ENCODE results near the gene CDCA3. TPM values are rescaled to one million over a fixed set of nuclear protein-coding genes. Genes with fewer than 3 reads are reported as not detected.

Gene CDCA3
- total and polyA plus RNA-seq, 2 of the 13 experiments (the other 11 are each of a cell fraction or from before 2014, with no cell fraction given), result 32.7 to 56.5 TPM

GRCh38 chr12:6899837-6900519, 48.9 kb upstream of the CDCA3 start:
- no peaks in the 10 kb centered on the region for H3K27me3 ChIP-seq (ENCODE audit: control insufficient read depth in 1 of 2, insufficient read depth in 2 of 2, low read length in 2 of 2)
- DNase-seq (ENCODE audit: low spot score) (peak; percentile 78), ATAC-seq (peak; percentile 70), FAIRE-seq (peak; percentile 68)
- peak overlapping the region; percentile 40 for H3K4me2 ChIP-seq (ENCODE audit: low read depth, low read length)
- peak overlapping the region in 1 of 3 experiments; percentile 1; a peak in 1 of 6 replicates for H3K4me3 ChIP-seq (replicated peaks in 1 of 3; ENCODE audit: insufficient read depth in 1 of 3, low read depth in 2 of 3, low read length in 3 of 3)
- no peaks in the 10 kb centered on the region for H4K20me1 ChIP-seq (ENCODE audit: insufficient read depth, low read length)
- no peaks in the 10 kb centered on the region for H3K36me3 ChIP-seq (replicated peaks in 1 of 2; ENCODE audit: control insufficient read depth in 1 of 2, insufficient read depth in 2 of 2, low read length in 2 of 2)
- intact Hi-C loops (cut with micrococcal nuclease; ENCODE audit: unreplicated experiment), result no loop called here
- peaks cover 58% of the 10 kb centered on the region for H3K4me1 ChIP-seq (ENCODE audit: insufficient read depth, low read length)
- ChIA-PET CTCF (ENCODE audit: low intra/inter-chr PET ratio, low total read pairs) (no interaction called here), POLR2A (interaction anchor here (1.1 to 3.1 kb wide), 5 partner anchors 8 to 44 kb away, joined by 3 to 12 read pairs (median 9); partner anchors contain the start of genes C12orf57, RNU7-1 and TPI1)
- WGBS (ENCODE audit: low lambda C conversion rate), result 28% methylated on average over 10 of the region's 10 CpGs
- H3K9ac ChIP-seq (ENCODE audit: insufficient read depth, low read depth, low read length), result peak overlapping the region; percentile 62
- peak overlapping the region; percentile 69 for H3K27ac ChIP-seq (ENCODE audit: extremely low read length, insufficient read depth, low read length)
- in situ Hi-C loops (cut with HindIII; ENCODE audit: extremely low pct_ligation_motif_present, low pct_unique_long_range_greater_than_20kb), result no loop called here
- no peaks in the 10 kb centered on the region for H3K9me3 ChIP-seq (ENCODE audit: low read length)
- no peak overlapping the region for H2AFZ ChIP-seq (ENCODE audit: low read length)
- H3K79me2 ChIP-seq (ENCODE audit: insufficient read depth, low read length), result no peaks in the 10 kb centered on the region
- no TSS peak for BruUV-seq (replicated peaks)
- TF ChIP-seq TFDP2 (CRISPR knock-in tag; IDR thresholded peaks at IDR 0.05) (no peak), MAFK (conservative IDR thresholded peaks at IDR 0.05 in 1 of 2, IDR thresholded peaks at IDR 0.05 in 1 of 2; ENCODE audit: low read length in 2 of 2) (no peak), DDIT3 (CRISPR knock-in tag; IDR thresholded peaks at IDR 0.05) (no peak), ZFX (CRISPR knock-in tag; IDR thresholded peaks at IDR 0.05; ENCODE audit: low read depth) (no peak), ZNF121 (CRISPR knock-in tag; IDR thresholded peaks at IDR 0.05) (no peak), MXD4 (CRISPR knock-in tag; IDR thresholded peaks at IDR 0.05) (no peak), POLR2AphosphoS5 (IDR thresholded peaks at IDR 0.05; ENCODE audit: low read depth, low read length) (0 out of 2 replicates have a peak, but pooled peaks have one; percentile 21), EEA1 (CRISPR knock-in tag; IDR thresholded peaks at IDR 0.05; ENCODE audit: borderline replicate concordance) (no peak), ZFP90 (CRISPR knock-in tag; IDR thresholded peaks at IDR 0.05; ENCODE audit: borderline replicate concordance) (no peak), HNRNPH1 (optimal IDR thresholded peaks at IDR 0.05; ENCODE audit: low read depth, low read length) (no peak), LRRFIP1 (CRISPR knock-in tag; conservative IDR thresholded peaks at IDR 0.05) (no peak), ZNF256 (CRISPR knock-in tag; conservative IDR thresholded peaks at IDR 0.05) (no peak), ZNF574 (CRISPR knock-in tag; IDR thresholded peaks at IDR 0.05) (no peak), ATF4 (CRISPR knock-in tag; IDR thresholded peaks at IDR 0.05) (no peak), NCOA1 (CRISPR knock-in tag; IDR thresholded peaks at IDR 0.05) (no peak), REL (CRISPR knock-in tag; conservative IDR thresholded peaks at IDR 0.05) (no peak)

Data from HepG2 (cell line).